Amniotic stem cell (primary cell): ENCODE data around the gene ZFC3H1.
"Not testable (repeated sequence)": the region's sequence is repeated elsewhere in the genome, so short reads cannot be mapped to it uniquely, and the experiment has no call there.

Experiments
- DNase-seq: peaks from one replicate; lab custom pipeline; 2025; lab: John Stamatoyannopoulos, UW

The ZFC3H1 gene

GRCh38 chr12:71663561-71664410 is at the start of gene ZFC3H1, which contains the start of gene THAP2:
Gene ZFC3H1 (minus strand): TSS chr12:71663848. CDS start chr12:71663610, 238 bp downstream.
Gene THAP2 (plus strand): TSS chr12:71664301. CDS start chr12:71664510, 209 bp downstream.
- DNase-seq, result peak; percentile 99

- DNase-seq, result peak; percentile 63
These were observed 46.9 kb upstream of the ZFC3H1 start for GRCh38 chr12:71710276-71711125.

- DNase-seq, result no peak
These were observed 45.0 kb upstream of the ZFC3H1 start for GRCh38 chr12:71708658-71709057.

GRCh38 chr12:71704920-71705319 is 41.3 kb upstream of the ZFC3H1 start:
- DNase-seq, result no peak

GRCh38 chr12:71703206-71703605 is 39.6 kb upstream of the ZFC3H1 start:
- no peak for DNase-seq

GRCh38 chr12:71702590-71702989 is 38.9 kb upstream of the ZFC3H1 start:
- DNase-seq, result no peak

- not testable (repeated sequence) for DNase-seq
These were observed 38.5 kb upstream of the ZFC3H1 start for GRCh38 chr12:71702181-71702580.

- no peak for DNase-seq
These were observed 32.1 kb upstream of the ZFC3H1 start for GRCh38 chr12:71695782-71696181.

GRCh38 chr12:71694099-71694820 is 30.6 kb upstream of the ZFC3H1 start:
- DNase-seq, result no peak

- DNase-seq, result not testable (repeated sequence)
These were observed 30.0 kb upstream of the ZFC3H1 start for GRCh38 chr12:71693651-71694050.

- no peak for DNase-seq
These were observed 29.5 kb upstream of the ZFC3H1 start for GRCh38 chr12:71693126-71693525.

- DNase-seq, result no peak
These were observed 28.0 kb upstream of the ZFC3H1 start for GRCh38 chr12:71691504-71692129.

GRCh38 chr12:71688961-71689570 is 25.4 kb upstream of the ZFC3H1 start:
- no peak for DNase-seq

GRCh38 chr12:71687172-71687571 is 23.5 kb upstream of the ZFC3H1 start:
- DNase-seq, result not testable (repeated sequence)

- no peak for DNase-seq
These were observed 23.0 kb upstream of the ZFC3H1 start for GRCh38 chr12:71686658-71687025.

- DNase-seq, result peak; percentile 91
These were observed 22.4 kb upstream of the ZFC3H1 start, which contains the start of gene TMEM19 for GRCh38 chr12:71685914-71686657. Gene TMEM19 (plus strand): TSS chr12:71686082. CDS start chr12:71686681, 599 bp downstream.

GRCh38 chr12:71685312-71685906 is 21.8 kb upstream of the ZFC3H1 start:
- DNase-seq, result no peak

GRCh38 chr12:71684081-71684480 is 20.4 kb upstream of the ZFC3H1 start:
- no peak for DNase-seq

- no peak for DNase-seq
These were observed 20.0 kb upstream of the ZFC3H1 start for GRCh38 chr12:71683633-71684032.

- DNase-seq, result no peak
These were observed 18.8 kb upstream of the ZFC3H1 start for GRCh38 chr12:71682466-71682865.
